A549 (cell line): ENCODE measurements around the gene CCDC61. TPM values are rescaled to one million over a fixed set of nuclear protein-coding genes. Genes with fewer than 3 reads are reported as not detected.

Source experiments
- ATAC-seq, 2 experiments: fragments of 200-7000 bp in 1 of 2; fragments of >200 bp in 1 of 2; cut with Nextera tagmentation in 1 of 2; cut with Tn5 transposase in 1 of 2; 3 replicates each; pipeline versions ENCODE4 v1.8.0 to v1.9.1; 2018 to 2020; ENCODE audit warnings: mild to moderate bottlenecking in 1 of 2, moderate library complexity in 1 of 2
- CTCF ChIA-PET: fragments of 300-600 bp; sonication (Branson Sonifier 250); formaldehyde crosslinking; extraction: SDS; loops from one replicate; lab custom pipeline; 2021; ENCODE audit warnings: antibody characterized with exemption, inconsistent platforms; lab: Yijun Ruan, JAX
- POLR2A ChIA-PET: fragments of 350-600 bp; formaldehyde crosslinking; extraction: SDS; loops from one replicate; lab custom pipeline; 2021; ENCODE audit warnings: antibody characterized with exemption, inconsistent platforms; lab: Yijun Ruan, JAX
- DNase-seq, 2 experiments: peaks; one replicate each; pipeline versions ENCODE4 v3.0.0 to v3.0.0-alpha.2; 2011 to 2016; ENCODE audit warnings: low read depth in 1 of 2, low spot score in 1 of 2
- FAIRE-seq: peaks from 2 replicates; lab custom pipeline; 2011; peaks lifted over from hg19 to GRCh38; lab: Jason Lieb, UNC
- H3K27ac ChIP-seq, 2 experiments: fragments of >200 bp; sonication (Bioruptor Twin); formaldehyde crosslinking; 3 replicates each; pipeline ENCODE4 v1.5.1; 2016 to 2017
- H3K4me1 ChIP-seq: fragments of >200 bp; sonication (Bioruptor Twin); formaldehyde crosslinking; 3 replicates; pipeline ENCODE4 v1.6.1; 2016
- H3K4me2 ChIP-seq: fragments of >200 bp; sonication (Bioruptor Twin); formaldehyde crosslinking; 3 replicates; pipeline ENCODE4 v1.6.1; 2016
- H3K4me3 ChIP-seq: fragments of >200 bp; sonication (Bioruptor Twin); formaldehyde crosslinking; 3 replicates; pipeline ENCODE4 v1.5.1; 2016
- H3K9me3 ChIP-seq: fragments of >200 bp; sonication (Bioruptor Twin); formaldehyde crosslinking; 3 replicates; pipeline ENCODE4 v1.6.1; 2016
- BHLHE40 ChIP-seq: IDR thresholded peaks from 2 replicates; pipeline ENCODE4 v1.6.1; 2012; ENCODE audit warnings: low read depth, low read length, inconsistent platforms
- CBX8 ChIP-seq: fragments of 200-600 bp; sonication (generic); IDR thresholded peaks from 2 replicates; pipeline ENCODE4 v1.6.1; 2016
- CHD2 ChIP-seq: fragments of 150-350 bp; IDR thresholded peaks from 2 replicates; pipeline ENCODE4 v1.6.1; 2014; ENCODE audit warnings: low read length; ENCODE audit not compliant: partially characterized antibody
- EHMT2 ChIP-seq: fragments of 200-600 bp; sonication (generic); IDR thresholded peaks from 2 replicates; pipeline ENCODE4 v1.6.1; 2016; ENCODE audit warnings: antibody characterized with exemption, low read depth, mild to moderate bottlenecking, moderate library complexity
- EP300 ChIP-seq, 2 experiments: fragments of >200 bp; sonication (Bioruptor Twin); formaldehyde crosslinking; IDR thresholded peaks; 2 replicates in 1 of 2; 3 replicates in 1 of 2; pipeline ENCODE4 v1.6.1; 2016 to 2017
- FOXS1 ChIP-seq: fragments of 250-450 bp; sonication (Bioruptor Pico); IDR thresholded peaks from 2 replicates; pipeline ENCODE4 v1.5.0; 2020; ENCODE audit warnings: mild to moderate bottlenecking, moderate library complexity
- GATA3 ChIP-seq: IDR thresholded peaks from 2 replicates; pipeline ENCODE4 v1.6.1; 2012; ENCODE audit warnings: borderline replicate concordance
- HDAC2 ChIP-seq: fragments of 200-600 bp; sonication (generic); IDR thresholded peaks from 2 replicates; pipeline ENCODE4 v1.6.1; 2016
- HOXA7 ChIP-seq: fragments of 250-450 bp; sonication (Bioruptor Pico); IDR thresholded peaks from 2 replicates; pipeline ENCODE4 v1.5.0; 2020; ENCODE audit warnings: mild to moderate bottlenecking, moderate library complexity
- JUNB ChIP-seq: fragments of >200 bp; sonication (Bioruptor Twin); formaldehyde crosslinking; IDR thresholded peaks from 2 replicates; pipeline ENCODE4 v1.6.1; 2016
- NPAS2 ChIP-seq: fragments of 250-450 bp; sonication (Bioruptor Pico); IDR thresholded peaks from 2 replicates; pipeline ENCODE4 v1.8.0; 2022; ENCODE audit warnings: mild to moderate bottlenecking, moderate library complexity, borderline replicate concordance
- NR3C1 ChIP-seq: fragments of >200 bp; sonication (Bioruptor Twin); formaldehyde crosslinking; IDR thresholded peaks from 3 replicates; pipeline ENCODE4 v1.6.1; 2017
- PHF8 ChIP-seq: fragments of 200-600 bp; sonication (generic); IDR thresholded peaks from 2 replicates; pipeline ENCODE4 v1.6.1; 2016; ENCODE audit warnings: low read depth, mild to moderate bottlenecking, antibody characterized with exemption, moderate library complexity, borderline replicate concordance
- POLR2A ChIP-seq: IDR thresholded peaks from 2 replicates; pipeline ENCODE4 v1.6.1; 2012; ENCODE audit warnings: mild to moderate bottlenecking, low read length
- POLR2AphosphoS2 ChIP-seq: conservative IDR thresholded peaks from 2 replicates; pipeline ENCODE4 v1.6.1; 2012; ENCODE audit warnings: low read length, improper control_type of control experiment, inconsistent platforms
- RARB ChIP-seq: fragments of 250-450 bp; sonication (Bioruptor Pico); IDR thresholded peaks from 2 replicates; pipeline ENCODE4 v1.8.0; 2021; ENCODE audit warnings: mild to moderate bottlenecking, moderate library complexity
- RFX5 ChIP-seq: fragments of 450-650 bp; IDR thresholded peaks from 2 replicates; pipeline ENCODE4 v1.7.1; 2014; ENCODE audit warnings: antibody characterized with exemption, mild to moderate bottlenecking, moderate library complexity
- RNF2 ChIP-seq: fragments of 200-600 bp; sonication (generic); IDR thresholded peaks from 2 replicates; pipeline ENCODE4 v1.6.1; 2016; ENCODE audit warnings: low read depth, mild to moderate bottlenecking, antibody characterized with exemption, moderate library complexity, borderline replicate concordance
- TP53 ChIP-seq: fragments of 250-450 bp; sonication (Bioruptor Pico); IDR thresholded peaks from 2 replicates; pipeline ENCODE4 v1.5.0; 2021; ENCODE audit warnings: mild to moderate bottlenecking, moderate library complexity
- ZC3H11A ChIP-seq: fragments of 450-650 bp; IDR thresholded peaks from 2 replicates; pipeline ENCODE4 v1.6.1; 2014; ENCODE audit warnings: antibody characterized with exemption, mild to moderate bottlenecking
- ZNF302 ChIP-seq: fragments of 250-450 bp; sonication (Bioruptor Pico); IDR thresholded peaks from 2 replicates; pipeline ENCODE4 v1.9.0; 2021; ENCODE audit warnings: inconsistent platforms, mild to moderate bottlenecking, moderate library complexity
- WGBS: methylation state at CpG from one replicate; pipeline ENCODE4 v1.1.6; 2017; ENCODE audit errors: missing lambda C conversion rate; 5-methylcytosine and 5-hydroxymethylcytosine counted together
- polyA plus RNA-seq, 4 experiments: library from polyadenylated mRNA; depleted of rRNA in 3 of 4; stranded (reverse); fragments of >200 nt; fragmentation: RNase III in 1 of 4; extraction: RNeasy Plus Mini Kit Qiagen cat#74134 plus additional on column Dnase treatment in 1 of 4; gene quantifications; 2 replicates in 3 of 4; 3 replicates in 1 of 4; pipeline ENCODE4 v1.2.3, GENCODE V29; 2011 to 2017
- TF ChIP-seq, protein P1 (sequence below): IDR thresholded peaks from 2 replicates; pipeline ENCODE4 v1.6.1; 2012
- TF ChIP-seq, protein P2 (sequence below): fragments of >200 bp; sonication (Bioruptor Twin); formaldehyde crosslinking; IDR thresholded peaks from 3 replicates; pipeline ENCODE4 v1.6.1; 2016
- TF ChIP-seq, protein P3 (sequence below): fragments of 450-650 bp; IDR thresholded peaks from 2 replicates; pipeline ENCODE4 v1.6.1; 2014; ENCODE audit warnings: antibody characterized with exemption

CCDC61 gene
- polyA plus RNA-seq, 2 of the 4 experiments (the other 2 are of a cell fraction): 3.2 to 8.2 TPM

DNA sequence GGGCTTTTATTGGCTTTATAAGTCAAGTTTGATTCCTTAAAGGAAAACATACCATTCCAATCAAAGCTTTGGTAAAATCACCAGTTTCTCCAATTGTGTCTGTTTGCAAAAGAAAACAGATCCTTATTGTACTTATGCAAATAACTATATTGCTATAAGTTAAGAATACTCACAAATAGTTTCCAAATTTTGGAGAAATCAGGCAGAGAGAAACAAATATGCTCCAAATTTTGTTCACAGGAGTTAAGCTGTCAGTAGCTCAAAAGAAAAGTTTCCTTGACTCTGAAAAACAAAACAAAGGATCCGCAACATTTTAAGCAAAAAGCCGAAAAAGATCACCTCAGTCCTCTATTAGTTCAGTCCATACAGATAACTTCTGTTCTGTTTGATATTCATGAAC is 64.7 kb downstream of the CCDC61 start:
- DNase-seq: no peak
- CTCF ChIA-PET: interaction anchor here (1.0 to 36.0 kb wide), 7 partner anchors 10 to 205 kb away, joined by 3 to 713 read pairs (median 5); partner anchors contain the start of gene PGLYRP1
- H3K9me3 ChIP-seq: no peaks in the 10 kb centered on the region
- no peak overlapping the region for H3K27ac ChIP-seq
- TF ChIP-seq CBX8 (peak; percentile 69; the same call in 1 of the 2 replicates), ZNF302 (CRISPR knock-in tag) (no peak)
- no peak overlapping the region for H3K4me3 ChIP-seq
- POLR2A ChIA-PET: no interaction called here
- WGBS: 51% methylated on average over 2 of the region's 2 CpGs
- ATAC-seq: no peak
- H3K4me2 ChIP-seq: no peak overlapping the region
- H3K4me1 ChIP-seq: peaks cover 9% of the 10 kb centered on the region
- no peak for FAIRE-seq

DNA sequence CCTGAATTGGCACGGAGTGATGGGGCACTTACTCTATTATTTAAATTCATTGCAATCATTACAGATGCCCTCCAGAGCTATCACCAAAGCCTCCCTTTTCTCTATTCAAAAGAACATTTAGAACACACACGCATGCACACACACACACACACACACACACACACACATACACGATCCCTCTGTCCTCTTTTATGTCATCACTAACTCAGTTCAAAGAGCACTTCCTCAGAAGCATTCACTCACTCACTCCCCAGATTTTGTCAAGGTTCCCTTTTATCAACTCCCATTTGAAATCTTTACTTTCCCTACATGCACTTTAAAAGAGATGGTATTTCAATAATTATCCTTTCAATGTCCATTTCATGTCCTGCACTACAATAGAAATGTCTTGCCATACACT is 67.9 kb downstream of the CCDC61 start:
- TF ChIP-seq, protein P1, sequence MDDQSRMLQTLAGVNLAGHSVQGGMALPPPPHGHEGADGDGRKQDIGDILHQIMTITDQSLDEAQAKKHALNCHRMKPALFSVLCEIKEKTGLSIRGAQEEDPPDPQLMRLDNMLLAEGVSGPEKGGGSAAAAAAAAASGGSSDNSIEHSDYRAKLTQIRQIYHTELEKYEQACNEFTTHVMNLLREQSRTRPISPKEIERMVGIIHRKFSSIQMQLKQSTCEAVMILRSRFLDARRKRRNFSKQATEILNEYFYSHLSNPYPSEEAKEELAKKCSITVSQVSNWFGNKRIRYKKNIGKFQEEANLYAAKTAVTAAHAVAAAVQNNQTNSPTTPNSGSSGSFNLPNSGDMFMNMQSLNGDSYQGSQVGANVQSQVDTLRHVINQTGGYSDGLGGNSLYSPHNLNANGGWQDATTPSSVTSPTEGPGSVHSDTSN: no peak
- TF ChIP-seq, protein P2, sequence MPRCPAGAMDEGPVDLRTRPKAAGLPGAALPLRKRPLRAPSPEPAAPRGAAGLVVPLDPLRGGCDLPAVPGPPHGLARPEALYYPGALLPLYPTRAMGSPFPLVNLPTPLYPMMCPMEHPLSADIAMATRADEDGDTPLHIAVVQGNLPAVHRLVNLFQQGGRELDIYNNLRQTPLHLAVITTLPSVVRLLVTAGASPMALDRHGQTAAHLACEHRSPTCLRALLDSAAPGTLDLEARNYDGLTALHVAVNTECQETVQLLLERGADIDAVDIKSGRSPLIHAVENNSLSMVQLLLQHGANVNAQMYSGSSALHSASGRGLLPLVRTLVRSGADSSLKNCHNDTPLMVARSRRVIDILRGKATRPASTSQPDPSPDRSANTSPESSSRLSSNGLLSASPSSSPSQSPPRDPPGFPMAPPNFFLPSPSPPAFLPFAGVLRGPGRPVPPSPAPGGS: no peak
- no peak for TF ChIP-seq CHD2
- TF ChIP-seq HDAC2: no peak
- TF ChIP-seq POLR2A: no peak
- no peak for TF ChIP-seq NR3C1
- CTCF ChIA-PET: interaction anchor here (1.7 to 36.0 kb wide), 4 partner anchors 16 to 202 kb away, joined by 4 to 713 read pairs (median 238); no protein-coding TSS in a partner anchor
- Histone ChIP-seq H3K4me3 (no peak overlapping the region), H3K9me3 (no peaks in the 10 kb centered on the region), H3K4me1 (peaks cover 27% of the 10 kb centered on the region), H3K27ac (no peak overlapping the region; a peak in 1 of 6 replicates), H3K4me2 (no peak overlapping the region)
- 57% methylated on average over 3 of the region's 3 CpGs for WGBS
- no peak for DNase-seq
- FAIRE-seq: no peak
- ATAC-seq: no peak
- POLR2A ChIA-PET: no interaction called here

DNA sequence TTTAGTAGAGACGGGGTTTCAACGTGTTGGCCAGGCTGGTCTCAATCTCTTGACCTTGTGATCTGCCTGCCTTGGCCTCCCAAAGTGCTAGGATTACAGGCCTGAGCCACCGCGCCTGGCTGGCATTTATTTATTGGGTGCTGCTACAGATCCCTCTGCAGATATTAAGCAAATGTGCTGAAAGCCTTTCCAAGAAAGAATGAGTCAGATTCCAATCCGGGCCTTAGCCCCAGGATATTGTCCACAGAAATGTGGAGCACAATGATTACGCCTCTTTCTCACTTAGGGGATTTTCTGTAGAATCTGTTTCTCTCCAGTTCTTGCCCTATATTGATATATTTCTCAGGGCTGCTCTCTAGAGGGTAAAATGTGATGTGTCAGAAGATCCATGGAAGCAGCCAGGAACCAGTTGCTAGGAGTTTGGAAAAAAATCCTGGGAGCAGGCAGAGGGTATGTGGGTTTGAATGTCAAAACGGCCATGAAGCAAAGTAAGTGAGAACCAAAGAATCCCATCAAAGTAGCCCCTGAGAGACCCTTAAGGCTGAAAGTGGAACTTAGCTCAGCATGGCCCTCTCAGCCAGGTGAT is 70.3 kb downstream of the CCDC61 start:
- no peak for ATAC-seq
- H3K4me2 ChIP-seq: peak overlapping the region; percentile 3; the same call in 1 of the 3 replicates
- peak; percentile 13 for FAIRE-seq

DNA sequence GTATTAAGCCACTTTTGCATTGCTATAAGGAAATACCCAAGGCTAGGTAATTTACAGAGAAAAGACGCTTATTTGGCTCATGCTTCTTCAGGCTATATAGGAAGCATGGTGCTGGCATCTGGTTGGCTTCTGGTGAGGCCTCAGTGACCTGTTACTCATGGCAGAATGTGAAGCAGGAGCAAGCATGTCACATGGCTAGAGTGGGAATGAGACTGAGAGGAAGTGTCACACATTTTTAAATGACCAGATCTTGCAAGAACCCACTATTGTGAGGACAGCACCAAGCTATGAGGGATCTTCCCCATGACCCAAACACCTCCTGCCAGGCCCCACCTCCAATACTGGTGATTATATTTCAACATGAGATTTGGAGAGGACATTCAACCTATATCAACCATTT is 71.2 kb downstream of the CCDC61 start:
- Histone ChIP-seq H3K4me3 (no peak overlapping the region), H3K9me3 (no peaks in the 10 kb centered on the region), H3K4me2 (no peak overlapping the region), H3K27ac (peak overlapping the region; percentile 87 to 89; a peak in 4 of 6 replicates)
- ATAC-seq: no peak
- peak; percentile 88 for FAIRE-seq
- CTCF ChIA-PET: interaction anchor here (1.0 to 36.0 kb wide), 6 partner anchors 12 to 214 kb away, joined by 3 to 713 read pairs (median 10); no protein-coding TSS in a partner anchor
- DNase-seq: no peak
- POLR2A ChIA-PET: interaction anchor here (0.8 kb wide), 1 partner anchor 11 kb away, joined by 3 read pairs; no protein-coding TSS in a partner anchor
- whole genome bisulfite sequencing: 83% methylated on average over 1 of the region's 1 CpG
- TF ChIP-seq EHMT2 (no peak), ZC3H11A (no peak), PHF8 (no peak), NR3C1 (no peak), HOXA7 (CRISPR knock-in tag) (no peak), RFX5 (no peak), FOXS1 (no peak), NPAS2 (no peak), TP53 (CRISPR knock-in tag) (no peak), BHLHE40 (no peak), RNF2 (no peak), RARB (CRISPR knock-in tag) (no peak), GATA3 (no peak)
- TF ChIP-seq, protein P1: no peak
- TF ChIP-seq, protein P3, sequence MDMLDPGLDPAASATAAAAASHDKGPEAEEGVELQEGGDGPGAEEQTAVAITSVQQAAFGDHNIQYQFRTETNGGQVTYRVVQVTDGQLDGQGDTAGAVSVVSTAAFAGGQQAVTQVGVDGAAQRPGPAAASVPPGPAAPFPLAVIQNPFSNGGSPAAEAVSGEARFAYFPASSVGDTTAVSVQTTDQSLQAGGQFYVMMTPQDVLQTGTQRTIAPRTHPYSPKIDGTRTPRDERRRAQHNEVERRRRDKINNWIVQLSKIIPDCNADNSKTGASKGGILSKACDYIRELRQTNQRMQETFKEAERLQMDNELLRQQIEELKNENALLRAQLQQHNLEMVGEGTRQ: no peak
- TF ChIP-seq, all 56 proteins: peak for 0
- peaks cover 56% of the 10 kb centered on the region for H3K4me1 ChIP-seq

More for the DNA sequence above, 70.3 kb downstream of the CCDC61 start:
- CTCF ChIA-PET: interaction anchor here (1.0 to 36.0 kb wide), 7 partner anchors 11 to 330 kb away, joined by 3 to 713 read pairs (median 6); no protein-coding TSS in a partner anchor
- Histone ChIP-seq H3K4me1 (peaks cover 47% of the 10 kb centered on the region), H3K9me3 (no peaks in the 10 kb centered on the region), H3K27ac (peak overlapping the region; percentile 45 to 89), H3K4me3 (no peak overlapping the region)
- 35% methylated on average over 7 of the region's 7 CpGs for WGBS
- POLR2A ChIA-PET: interaction anchor here (0.8 kb wide), 1 partner anchor 12 kb away, joined by 3 read pairs; no protein-coding TSS in a partner anchor
- TF ChIP-seq JUNB: 0 out of 2 replicates have a peak, but pooled peaks have one; percentile 12
- peak in 1 of 2 experiments; percentile 33; a peak in 1 of 5 replicates for TF ChIP-seq EP300 (IDR thresholded peaks at IDR 0.05)
- peak; percentile 48; the same call in 1 of the 2 replicates for TF ChIP-seq GATA3
- no peak for TF ChIP-seq POLR2AphosphoS2
- TF ChIP-seq HDAC2: no peak
- peak in 1 of 2 experiments; percentile 16 for DNase-seq
